Right atrium auricular region (tissue), 2 donors: Measurements from ENCODE around the gene LRRN4CL. TPM values are rescaled to one million over a fixed set of nuclear protein-coding genes. Genes with fewer than 3 reads are reported as not detected.
A peak's percentile ranks its signal among the peaks of the same experiment; 100 is the strongest.

Source experiments
- DNase-seq: peaks from one replicate; pipeline ENCODE4 v3.0.0-alpha.2; 2019; ENCODE audit warnings: low spot score
- H3K27ac ChIP-seq, 2 donors: fragments of 200-600 bp; sonication (generic); 1 replicate in 1 of 2; 2 replicates in 1 of 2; pipeline ENCODE4 v1.5.1; 2016 to 2019
- H3K27me3 ChIP-seq, 2 donors: fragments of 200-600 bp; sonication (generic); one replicate each; pipeline versions ENCODE4 v1.5.1 to v1.6.0; 2017 to 2019
- H3K36me3 ChIP-seq: fragments of 200-600 bp; sonication (generic); one replicate; pipeline ENCODE4 v1.5.1; 2016
- H3K4me1 ChIP-seq, 2 donors: fragments of 200-600 bp; sonication (generic); one replicate each; pipeline versions ENCODE4 v1.5.1 to v1.6.0; 2017 to 2019
- H3K4me3 ChIP-seq, 2 donors: fragments of 200-600 bp; sonication (generic); 1 replicate in 1 of 2; 2 replicates in 1 of 2; pipeline ENCODE4 v1.5.1; 2017 to 2019; ENCODE audit warnings: mild to moderate bottlenecking in 1 of 2, moderate library complexity in 1 of 2
- H3K9me3 ChIP-seq, 2 donors: fragments of 200-600 bp; sonication (generic); one replicate each; pipeline ENCODE4 v1.5.1; 2019
- CTCF ChIP-seq, 2 donors: fragments of 200-600 bp; sonication (generic); IDR thresholded peaks; one replicate each; pipeline ENCODE4 v1.5.1; 2019; ENCODE audit warnings: antibody characterized with exemption in 2 of 2
- total RNA-seq, 2 donors: library from RNA; depleted of rRNA; stranded (reverse); fragments of >200 nt; gene quantifications; one replicate each; pipeline ENCODE4 v1.1.0, GENCODE V29; 2016

Gene LRRN4CL
- total RNA-seq, 2 donors from 2014 or later: 1.5 to 3.0 TPM

GRCh38 chr11:62671236-62671607, 18.1 kb downstream of the LRRN4CL start:
- Histone ChIP-seq H3K9me3 (no peaks in the 10 kb centered on the region), H3K27ac (peak overlapping the region; percentile 74 to 83), H3K36me3 (peaks cover 16% of the 10 kb centered on the region), H3K4me1 (peaks cover 0 to 39% of the 10 kb centered on the region in 2 donors), H3K27me3 (no peaks in the 10 kb centered on the region), H3K4me3 (peak overlapping the region; percentile 63 to 79)
- TF ChIP-seq CTCF (IDR thresholded peaks at IDR 0.05): no peak
- no peak for DNase-seq

DNA sequence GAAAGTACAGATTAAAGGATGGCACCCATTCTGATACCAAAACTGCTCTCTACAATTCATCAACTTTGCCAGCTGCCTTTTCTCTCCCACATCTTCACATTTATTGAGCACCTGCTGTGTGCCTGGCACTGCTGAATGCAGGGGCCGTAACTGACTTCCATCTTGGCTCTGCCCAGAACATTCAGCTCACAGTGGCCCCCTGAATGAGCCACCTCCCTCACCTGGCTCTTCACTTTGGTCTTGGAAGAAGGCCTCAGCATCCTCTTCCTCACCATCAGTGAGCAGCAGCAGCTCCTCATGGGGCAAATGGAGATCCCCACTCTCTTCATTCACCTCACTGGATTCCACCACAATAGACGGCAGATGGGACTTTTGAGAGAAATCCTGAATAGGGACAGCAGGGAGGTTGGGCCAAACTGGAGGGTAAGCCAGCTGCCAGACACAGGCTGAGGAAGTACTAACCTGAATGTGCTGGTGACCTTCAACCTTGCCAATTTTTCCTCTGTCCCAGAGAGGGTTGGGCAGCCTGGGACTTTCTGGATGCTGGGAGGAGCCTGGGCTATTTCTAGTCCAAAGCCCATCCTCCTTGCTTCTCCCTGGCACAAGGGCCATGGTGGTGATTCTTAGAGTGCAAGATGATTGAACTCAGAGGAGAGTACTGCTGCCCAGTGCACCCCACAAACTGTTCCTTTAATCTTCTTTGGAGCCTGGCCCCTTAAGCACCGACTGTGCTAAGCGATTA, 19.7 kb downstream of the LRRN4CL start:
- Histone ChIP-seq H3K4me3 (no peak overlapping the region), H3K36me3 (peaks cover 12% of the 10 kb centered on the region), H3K27ac (no peak overlapping the region), H3K4me1 (peaks cover 0 to 46% of the 10 kb centered on the region in 2 donors), H3K9me3 (no peaks in the 10 kb centered on the region), H3K27me3 (no peaks in the 10 kb centered on the region)
- no peak for DNase-seq
- no peak for TF ChIP-seq CTCF (IDR thresholded peaks at IDR 0.05)

GRCh38 chr11:62667460-62667859, 21.9 kb downstream of the LRRN4CL start:
- Histone ChIP-seq H3K4me1 (peaks cover 0 to 49% of the 10 kb centered on the region in 2 donors), H3K36me3 (peaks cover 17% of the 10 kb centered on the region), H3K27me3 (no peaks in the 10 kb centered on the region), H3K9me3 (no peaks in the 10 kb centered on the region), H3K27ac (no peak overlapping the region), H3K4me3 (no peak overlapping the region)
- no peak for TF ChIP-seq CTCF (IDR thresholded peaks at IDR 0.05)
- no peak for DNase-seq

GRCh38 chr11:62666259-62666926, 22.9 kb downstream of the LRRN4CL start:
- Histone ChIP-seq H3K27ac (peak overlapping the region in 1 of 2 donors; percentile 89), H3K4me3 (peak overlapping the region; percentile 54 to 93), H3K9me3 (no peaks in the 10 kb centered on the region), H3K4me1 (peaks cover 0 to 44% of the 10 kb centered on the region in 2 donors), H3K27me3 (no peaks in the 10 kb centered on the region), H3K36me3 (peaks cover 19% of the 10 kb centered on the region)
- TF ChIP-seq CTCF (IDR thresholded peaks at IDR 0.05): no peak
- no peak for DNase-seq

GRCh38 chr11:62665599-62666258, 23.6 kb downstream of the LRRN4CL start:
- Histone ChIP-seq H3K27me3 (no peaks in the 10 kb centered on the region), H3K27ac (peak overlapping the region; percentile 79 to 89), H3K4me1 (peaks cover 0 to 39% of the 10 kb centered on the region in 2 donors), H3K4me3 (peak overlapping the region; percentile 54 to 93), H3K9me3 (no peaks in the 10 kb centered on the region), H3K36me3 (peaks cover 19% of the 10 kb centered on the region)
- no peak for TF ChIP-seq CTCF (IDR thresholded peaks at IDR 0.05)
- peak; percentile 72 for DNase-seq
